Trophoblast cell (in vitro differentiated cells and primary cell): ENCODE measurements around the gene OPN1SW.

Experiments
- DNase-seq, 2 donors: peaks; one replicate each; pipeline ENCODE4 v3.0.0-alpha.2; 2016
- H2AFZ ChIP-seq: 2 replicates; pipeline ENCODE4 v1.6.1; 2013; ENCODE audit warnings: low read length, moderate library complexity, mild to moderate bottlenecking; ENCODE audit not compliant: insufficient read depth, poor library complexity
- H2AK5ac ChIP-seq: 2 replicates; pipeline ENCODE4 v1.6.1; 2013; ENCODE audit warnings: mild to moderate bottlenecking, low read length
- H2BK120ac ChIP-seq: 2 replicates; pipeline ENCODE4 v1.6.1; 2013; ENCODE audit warnings: low read length, mild to moderate bottlenecking, moderate library complexity; ENCODE audit not compliant: insufficient read depth, poor library complexity
- H2BK12ac ChIP-seq: 2 replicates; pipeline ENCODE4 v1.6.1; 2013; ENCODE audit warnings: mild to moderate bottlenecking, low read length, moderate library complexity
- H2BK5ac ChIP-seq: 2 replicates; pipeline ENCODE4 v1.6.1; 2013; ENCODE audit warnings: low read length, low read depth, moderate library complexity, mild to moderate bottlenecking; ENCODE audit not compliant: poor library complexity
- H3K14ac ChIP-seq: 2 replicates; pipeline ENCODE4 v1.6.1; 2013; ENCODE audit warnings: mild to moderate bottlenecking, low read length
- H3K18ac ChIP-seq: 2 replicates; pipeline ENCODE4 v1.6.1; 2013; ENCODE audit warnings: mild to moderate bottlenecking, low read length
- H3K23ac ChIP-seq: 2 replicates; pipeline ENCODE4 v1.6.1; 2013; ENCODE audit warnings: low read length
- H3K27ac ChIP-seq: 2 replicates; pipeline ENCODE4 v1.5.1; 2013; ENCODE audit warnings: low read depth, mild to moderate bottlenecking, inconsistent platforms, low read length, moderate library complexity
- H3K27me3 ChIP-seq: 2 replicates; pipeline ENCODE4 v1.6.1; 2013; ENCODE audit warnings: inconsistent platforms, mild to moderate bottlenecking, low read length, moderate library complexity; ENCODE audit not compliant: insufficient read depth
- H3K36me3 ChIP-seq, 2 experiments: 1 replicate in 1 of 2; 2 replicates in 1 of 2; pipeline ENCODE4 v1.6.1; 2013; ENCODE audit warnings: low read length in 2 of 2, mild to moderate bottlenecking in 2 of 2, moderate library complexity in 1 of 2; ENCODE audit not compliant: insufficient read depth in 2 of 2, control insufficient read depth in 1 of 2
- H3K4ac ChIP-seq: 2 replicates; pipeline ENCODE4 v1.6.1; 2013; ENCODE audit warnings: low read depth, mild to moderate bottlenecking, low read length, moderate library complexity
- H3K4me1 ChIP-seq, 2 experiments: 1 replicate in 1 of 2; 2 replicates in 1 of 2; pipeline ENCODE4 v1.6.1; 2013; ENCODE audit warnings: low read length in 2 of 2, mild to moderate bottlenecking in 2 of 2, moderate library complexity in 1 of 2; ENCODE audit not compliant: insufficient read depth in 2 of 2, control insufficient read depth in 1 of 2
- H3K4me2 ChIP-seq: 2 replicates; pipeline ENCODE4 v1.6.1; 2013; ENCODE audit warnings: inconsistent platforms, mild to moderate bottlenecking, low read length, moderate library complexity
- H3K4me3 ChIP-seq: 2 replicates; pipeline ENCODE4 v1.5.1; 2013; ENCODE audit warnings: mild to moderate bottlenecking, low read depth, low read length, inconsistent platforms
- H3K79me1 ChIP-seq: one replicate; pipeline ENCODE4 v1.6.1; 2013; ENCODE audit warnings: low read length
- H3K79me2 ChIP-seq: 2 replicates; pipeline ENCODE4 v1.6.1; 2013; ENCODE audit warnings: low read length, mild to moderate bottlenecking; ENCODE audit not compliant: control insufficient read depth, insufficient read depth, poor library complexity
- H3K9ac ChIP-seq: 2 replicates; pipeline ENCODE4 v1.6.1; 2013; ENCODE audit warnings: mild to moderate bottlenecking, low read length
- H3K9me3 ChIP-seq: 2 replicates; pipeline ENCODE4 v1.6.1; 2013; ENCODE audit warnings: low read depth, mild to moderate bottlenecking, control low read depth, inconsistent platforms, low read length; ENCODE audit not compliant: insufficient read depth
- H4K12ac ChIP-seq: 2 replicates; pipeline ENCODE4 v1.6.1; 2013; ENCODE audit warnings: low read depth, mild to moderate bottlenecking, low read length, moderate library complexity
- H4K8ac ChIP-seq: 2 replicates; pipeline ENCODE4 v1.6.1; 2013; ENCODE audit warnings: low read depth, mild to moderate bottlenecking, low read length, moderate library complexity
- H4K91ac ChIP-seq: one replicate; pipeline ENCODE4 v1.6.1; 2013; ENCODE audit warnings: low read depth, mild to moderate bottlenecking, low read length, moderate library complexity
- WGBS: extraction: QIAGEN DNeasy Blood & Tissue Kit; methylation state at CpG from one replicate; pipeline ENCODE4 v1.1.7; 2013; ENCODE audit warnings: missing lambda C conversion rate; ENCODE audit not compliant: insufficient read length, insufficient coverage; ENCODE audit errors: extremely low coverage; 5-methylcytosine and 5-hydroxymethylcytosine counted together

OPN1SW gene

DNA sequence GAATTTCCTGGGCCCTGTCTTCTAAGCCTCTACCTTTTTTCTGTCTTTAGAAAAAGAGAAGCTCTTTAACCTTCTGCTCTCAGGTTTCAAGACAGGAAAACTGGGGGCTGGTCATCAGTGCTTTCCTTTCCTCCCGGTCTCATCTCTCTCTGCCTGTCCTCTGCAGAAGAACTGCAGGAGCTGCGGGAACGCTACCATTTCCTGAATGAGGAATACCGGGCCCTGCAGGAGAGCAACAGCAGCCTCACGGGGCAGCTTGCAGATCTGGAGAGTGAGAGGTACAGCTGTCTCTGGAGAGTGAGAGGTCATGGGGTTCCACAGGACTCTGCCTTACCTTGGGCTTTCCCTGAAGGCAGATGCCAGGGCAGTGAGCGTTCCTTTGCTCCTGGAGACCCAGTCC is 28.9 kb upstream of the OPN1SW start:
- Histone ChIP-seq H2BK12ac (no peak overlapping the region), H3K4me3 (no peak overlapping the region), H3K9ac (no peak overlapping the region), H3K27ac (no peak overlapping the region), H2AFZ (no peak overlapping the region), H3K18ac (no peak overlapping the region), H3K9me3 (no peaks in the 10 kb centered on the region), H3K79me2 (no peaks in the 10 kb centered on the region), H4K91ac (no peak overlapping the region), H3K4me1 (peaks cover 0 to 4% of the 10 kb centered on the region in 2 experiments), H3K14ac (no peak overlapping the region), H3K27me3 (no peaks in the 10 kb centered on the region), H2AK5ac (no peak overlapping the region), H3K4me2 (no peak overlapping the region), H4K8ac (no peak overlapping the region), H2BK5ac (no peak overlapping the region), H3K4ac (no peak overlapping the region), H3K23ac (no peak overlapping the region), H4K12ac (no peak overlapping the region), H2BK120ac (no peak overlapping the region), H3K36me3 (no peaks in the 10 kb centered on the region), H3K79me1 (no peaks in the 10 kb centered on the region)
- no CpG with 5 or more reads among the region's 6 CpGs for WGBS
- no peak for DNase-seq

DNA sequence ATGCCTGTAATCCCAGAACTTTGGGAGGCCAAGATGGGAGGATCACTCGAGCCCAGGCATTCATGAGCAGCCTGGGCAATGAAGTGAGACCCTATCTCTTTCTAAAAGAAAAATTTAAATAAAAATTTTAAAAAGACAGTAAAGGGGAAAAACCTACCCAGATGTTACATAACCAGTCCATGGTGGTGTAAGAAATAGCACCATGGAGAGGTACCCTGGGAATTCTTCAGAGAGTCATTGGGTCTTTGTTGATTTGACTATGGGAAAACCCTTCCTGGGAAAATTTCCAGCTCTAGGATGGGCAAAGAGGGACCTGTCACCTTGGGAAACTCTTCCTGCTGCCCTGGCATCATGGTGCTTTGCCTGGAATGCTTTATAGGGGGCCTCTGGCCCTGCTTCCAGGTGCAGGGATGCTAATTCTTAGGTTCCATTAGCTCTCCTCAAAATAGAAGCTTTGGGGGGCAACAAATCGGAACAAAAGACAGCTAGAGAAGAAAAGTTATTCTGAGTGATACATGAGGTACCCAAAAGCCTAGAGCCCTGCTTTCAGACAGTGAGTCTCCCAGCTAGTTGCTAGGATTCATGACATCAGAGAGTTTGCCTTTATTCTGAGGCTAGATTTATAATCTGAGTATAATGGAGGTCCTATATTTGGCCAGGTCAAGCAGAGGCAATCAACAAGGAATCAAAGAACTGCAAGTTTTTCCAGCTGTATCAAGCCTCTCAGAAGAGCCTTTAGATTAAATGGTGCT is 26.2 kb upstream of the OPN1SW start:
- H3K4me3 ChIP-seq, result no peak overlapping the region
- no peak overlapping the region for H3K23ac ChIP-seq
- H3K79me1 ChIP-seq, result no peaks in the 10 kb centered on the region
- no peak overlapping the region for H2AK5ac ChIP-seq
- H3K4ac ChIP-seq, result no peak overlapping the region
- H4K12ac ChIP-seq, result no peak overlapping the region
- no peak overlapping the region for H3K9ac ChIP-seq
- no peak overlapping the region for H2BK5ac ChIP-seq
- H3K4me2 ChIP-seq, result no peak overlapping the region
- H3K79me2 ChIP-seq, result no peaks in the 10 kb centered on the region
- H2AFZ ChIP-seq, result no peak overlapping the region
- H3K9me3 ChIP-seq, result no peaks in the 10 kb centered on the region
- H3K14ac ChIP-seq, result no peak overlapping the region
- H3K18ac ChIP-seq, result no peak overlapping the region
- no peaks in the 10 kb centered on the region for H3K36me3 ChIP-seq
- no peak overlapping the region for H2BK120ac ChIP-seq
- H4K8ac ChIP-seq, result no peak overlapping the region
- H3K27me3 ChIP-seq, result no peaks in the 10 kb centered on the region
- H4K91ac ChIP-seq, result no peak overlapping the region
- H3K4me1 ChIP-seq, result peaks cover 0 to 4% of the 10 kb centered on the region in 2 experiments
- no peak overlapping the region for H2BK12ac ChIP-seq
- H3K27ac ChIP-seq, result no peak overlapping the region
- WGBS, result no CpG with 5 or more reads among the region's 2 CpGs
- DNase-seq, result no peak

DNA sequence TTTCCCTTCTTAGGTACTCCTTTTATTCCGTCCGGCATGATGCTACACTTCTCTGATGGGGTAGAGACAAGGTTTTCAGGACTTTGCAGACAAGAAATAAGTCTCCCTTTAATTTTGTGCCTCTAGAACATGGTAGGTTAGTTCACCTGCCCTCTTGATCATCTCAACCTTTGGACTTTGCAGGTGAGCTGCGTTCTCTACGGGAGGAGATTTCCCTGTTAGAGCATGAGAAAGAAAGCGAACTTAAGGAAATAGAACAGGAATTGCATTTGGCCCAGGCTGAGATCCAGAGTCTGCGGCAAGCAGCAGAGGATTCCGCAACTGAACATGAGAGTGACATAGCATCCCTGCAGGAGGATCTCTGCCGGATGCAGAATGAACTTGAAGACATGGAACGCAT is 25.4 kb upstream of the OPN1SW start:
- no peaks in the 10 kb centered on the region for H3K9me3 ChIP-seq
- H2AFZ ChIP-seq, result no peak overlapping the region
- H3K18ac ChIP-seq, result no peak overlapping the region
- no peak overlapping the region for H2BK5ac ChIP-seq
- H4K91ac ChIP-seq, result no peak overlapping the region
- no peaks in the 10 kb centered on the region for H3K36me3 ChIP-seq
- peaks cover 0 to 4% of the 10 kb centered on the region in 2 experiments for H3K4me1 ChIP-seq
- no peak overlapping the region for H3K14ac ChIP-seq
- H3K4ac ChIP-seq, result no peak overlapping the region
- no peak overlapping the region for H3K9ac ChIP-seq
- H3K4me3 ChIP-seq, result no peak overlapping the region
- H3K27ac ChIP-seq, result no peak overlapping the region
- H3K4me2 ChIP-seq, result no peak overlapping the region
- H3K23ac ChIP-seq, result no peak overlapping the region
- no CpG with 5 or more reads among the region's 9 CpGs for WGBS
- H2AK5ac ChIP-seq, result no peak overlapping the region
- no peak for DNase-seq
- no peak overlapping the region for H2BK12ac ChIP-seq
- H3K79me1 ChIP-seq, result no peaks in the 10 kb centered on the region
- H3K79me2 ChIP-seq, result no peaks in the 10 kb centered on the region
- H4K8ac ChIP-seq, result no peak overlapping the region
- no peak overlapping the region for H4K12ac ChIP-seq
- H2BK120ac ChIP-seq, result no peak overlapping the region
- no peaks in the 10 kb centered on the region for H3K27me3 ChIP-seq

DNA sequence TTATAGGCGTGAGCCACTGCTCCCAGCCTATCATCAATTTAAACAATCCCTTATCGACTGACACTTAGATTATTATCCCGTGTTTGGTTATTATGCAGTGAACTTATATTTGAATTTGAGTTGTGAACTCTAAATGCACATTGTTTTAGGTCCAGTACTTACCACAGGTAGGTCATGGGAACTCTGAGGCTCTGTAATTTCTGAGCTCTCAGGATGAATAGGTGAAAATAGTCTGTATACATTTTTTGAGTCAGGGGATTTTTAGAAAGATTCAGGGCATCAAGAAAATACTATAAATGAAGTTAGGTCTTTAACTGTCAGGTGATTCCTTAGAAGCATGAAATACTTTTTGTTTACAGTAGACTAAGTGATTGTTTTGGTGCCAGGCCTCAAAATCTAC is 25.0 kb upstream of the OPN1SW start:
- H4K8ac ChIP-seq, result no peak overlapping the region
- no peaks in the 10 kb centered on the region for H3K9me3 ChIP-seq
- no peak overlapping the region for H3K4ac ChIP-seq
- H3K9ac ChIP-seq, result no peak overlapping the region
- H3K4me1 ChIP-seq, result peaks cover 0 to 4% of the 10 kb centered on the region in 2 experiments
- H2BK120ac ChIP-seq, result no peak overlapping the region
- no peak overlapping the region for H2BK5ac ChIP-seq
- H3K4me2 ChIP-seq, result no peak overlapping the region
- H2AFZ ChIP-seq, result no peak overlapping the region
- H3K27me3 ChIP-seq, result no peaks in the 10 kb centered on the region
- no peak overlapping the region for H3K14ac ChIP-seq
- WGBS, result no CpG with 5 or more reads among the region's 3 CpGs
- H3K23ac ChIP-seq, result no peak overlapping the region
- DNase-seq, result no peak
- H3K27ac ChIP-seq, result no peak overlapping the region
- H3K4me3 ChIP-seq, result no peak overlapping the region
- no peak overlapping the region for H3K18ac ChIP-seq
- no peak overlapping the region for H2BK12ac ChIP-seq
- no peak overlapping the region for H4K12ac ChIP-seq
- no peaks in the 10 kb centered on the region for H3K79me2 ChIP-seq
- H4K91ac ChIP-seq, result no peak overlapping the region
- no peaks in the 10 kb centered on the region for H3K79me1 ChIP-seq
- no peaks in the 10 kb centered on the region for H3K36me3 ChIP-seq
- no peak overlapping the region for H2AK5ac ChIP-seq
